HPDE6-E6E7 (cell line): ENCODE results near the gene WDR82.

ENCODE experiments used
- DNase-seq: peaks from one replicate; pipeline ENCODE4 v3.0.0; 2011; ENCODE audit warnings: missing footprints; ENCODE audit errors: extremely low spot score

Gene WDR82

DNA sequence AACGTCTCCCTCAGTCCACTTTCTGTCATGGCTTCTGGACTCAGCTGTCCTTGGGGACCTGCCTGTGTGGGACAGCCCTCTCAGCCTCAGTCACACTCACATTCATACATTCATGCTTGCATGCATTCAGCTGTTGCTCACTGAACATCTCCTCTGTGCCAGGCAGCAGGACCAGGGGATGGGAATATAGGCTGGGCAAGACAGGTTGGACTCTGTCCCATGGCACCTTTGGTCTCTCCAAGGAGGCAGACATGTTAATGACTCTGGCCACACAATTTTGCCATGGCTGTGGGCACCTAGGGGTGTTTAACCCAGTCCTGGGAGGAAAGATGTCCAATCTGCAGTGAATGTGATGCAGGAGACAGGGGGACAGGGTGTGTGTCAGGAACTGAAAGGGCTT, 29.9 kb upstream of the WDR82 start:
- DNase-seq: no peak

DNA sequence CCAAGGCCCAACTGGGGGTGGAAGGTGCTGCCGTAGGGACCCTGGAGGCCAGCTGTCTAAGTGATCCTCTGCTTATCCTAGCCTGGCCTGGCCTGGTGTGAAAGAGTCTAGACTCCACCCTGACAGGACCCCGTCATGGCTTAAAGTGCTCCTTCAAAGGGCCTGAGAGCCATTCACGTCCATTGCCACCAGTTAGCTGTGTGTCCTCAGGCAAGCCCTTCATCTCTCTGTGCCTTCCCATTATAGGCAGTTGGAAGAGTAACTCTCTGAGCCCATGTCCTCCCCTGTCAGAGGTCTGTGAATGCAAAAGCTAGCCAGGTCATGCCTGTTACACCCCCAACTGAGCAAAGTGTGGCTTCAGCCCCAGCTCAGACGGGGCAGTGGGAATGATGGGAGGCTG, 28.5 kb upstream of the WDR82 start:
- DNase-seq: no peak

DNA sequence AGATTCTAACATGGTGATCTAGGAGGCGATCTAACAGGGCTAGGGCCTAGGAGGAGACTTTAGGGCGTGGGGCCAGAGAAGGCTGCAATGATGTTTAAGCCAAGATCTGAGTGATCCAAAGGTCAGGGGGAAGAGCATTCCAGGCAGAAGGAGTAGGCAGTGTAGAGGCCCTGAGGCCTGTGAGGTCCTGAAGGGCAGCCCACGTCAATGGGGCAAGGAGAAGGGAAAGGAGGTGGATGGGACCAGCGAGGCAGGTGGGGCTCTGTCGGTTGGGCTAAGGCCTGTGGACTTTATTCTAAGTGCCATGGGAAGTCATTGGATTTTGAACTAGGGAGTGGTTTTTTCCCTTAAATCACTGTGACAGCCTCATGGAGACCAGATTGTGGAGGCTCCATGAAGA, 27.5 kb upstream of the WDR82 start:
- DNase-seq: no peak

DNA sequence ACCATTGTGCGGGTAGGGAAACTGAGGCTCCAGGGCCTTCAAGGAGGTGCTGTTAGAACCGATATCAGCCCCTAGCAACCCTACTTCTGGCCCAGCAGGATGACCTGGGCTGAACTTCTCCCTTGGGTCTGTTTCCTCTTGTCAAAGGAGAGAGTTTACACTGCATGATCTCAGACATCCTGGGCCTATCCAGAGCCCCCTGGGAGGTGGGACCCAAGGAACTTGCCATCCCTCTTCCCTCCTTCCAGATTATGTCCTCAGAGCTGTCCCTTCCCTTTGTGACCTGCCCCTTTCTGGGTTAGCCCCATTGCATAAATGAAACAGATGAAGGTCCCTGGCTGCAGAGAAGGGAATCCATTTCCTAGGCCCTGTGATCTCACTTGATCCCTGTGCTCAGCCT, 25.4 kb upstream of the WDR82 start:
- no peak for DNase-seq

DNA sequence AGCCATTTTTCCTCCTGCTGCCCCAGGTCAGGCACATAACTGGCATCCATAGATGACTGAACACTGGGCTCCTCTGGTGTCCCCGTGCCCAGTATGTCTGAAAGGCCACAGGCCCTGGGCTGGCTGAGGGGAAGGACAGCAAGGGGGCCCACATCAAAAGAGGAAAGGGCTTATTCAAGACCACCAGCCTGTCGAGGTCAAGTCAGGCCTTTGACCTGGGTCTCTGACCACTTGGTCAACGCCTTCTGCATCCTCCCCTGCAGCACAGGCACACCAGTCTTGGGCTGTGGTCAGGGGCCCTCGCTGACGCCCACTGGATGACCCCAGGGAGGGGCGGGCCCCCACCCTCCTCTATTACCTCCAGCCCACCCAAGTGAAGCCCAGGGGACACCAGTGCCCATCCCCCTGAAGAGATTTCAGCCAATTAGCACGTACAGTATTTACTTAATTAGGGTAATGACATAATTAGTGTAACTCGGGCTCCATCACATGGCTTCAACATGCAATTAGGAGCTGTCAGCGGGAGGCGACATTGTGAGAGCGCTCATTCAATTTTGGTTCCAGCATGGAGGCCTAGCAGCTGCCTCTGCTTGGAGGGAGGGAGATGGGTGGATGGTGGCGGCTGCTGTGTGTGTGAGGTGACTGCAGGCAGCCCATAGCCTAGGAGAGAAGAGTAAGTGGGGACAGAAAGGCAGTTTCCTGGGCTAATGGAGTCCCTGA, 24.1 kb upstream of the WDR82 start:
- no peak for DNase-seq

DNA sequence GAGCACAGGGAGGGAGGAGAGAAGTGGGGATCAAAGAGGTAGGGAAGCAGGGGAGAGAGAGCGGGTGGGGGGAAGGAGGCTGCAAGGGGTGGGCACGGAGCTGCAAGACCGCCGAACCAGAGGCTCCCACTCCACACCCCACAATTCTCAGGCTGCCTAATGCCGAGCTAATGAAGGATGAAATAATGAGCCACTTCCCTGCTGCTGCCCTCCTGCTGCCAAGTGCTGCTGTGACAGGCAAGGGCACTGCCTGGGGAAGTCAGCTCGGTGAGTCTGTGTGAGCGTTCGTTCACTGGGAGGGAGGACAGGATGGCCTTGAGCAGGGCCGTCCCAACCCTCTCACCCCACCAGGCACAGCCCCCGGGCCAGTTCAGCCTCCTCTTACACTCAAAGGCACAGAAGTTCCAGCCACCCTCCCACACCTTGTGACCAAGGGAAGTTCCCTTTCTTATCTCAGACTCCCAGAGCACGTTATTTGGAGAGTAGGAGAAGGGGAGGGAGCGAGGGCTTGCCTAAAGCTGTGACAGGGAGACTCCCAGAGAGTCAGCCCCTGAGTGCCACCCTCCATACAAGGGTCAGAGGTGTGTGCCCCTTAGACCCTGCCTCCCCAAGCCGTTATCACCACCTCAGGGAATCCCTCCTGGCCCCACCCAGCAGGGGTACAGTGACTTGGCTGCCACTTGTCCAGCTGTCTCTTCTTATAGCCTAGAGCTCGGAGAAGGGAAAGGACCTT, 21.6 kb upstream of the WDR82 start:
- no peak for DNase-seq

DNA sequence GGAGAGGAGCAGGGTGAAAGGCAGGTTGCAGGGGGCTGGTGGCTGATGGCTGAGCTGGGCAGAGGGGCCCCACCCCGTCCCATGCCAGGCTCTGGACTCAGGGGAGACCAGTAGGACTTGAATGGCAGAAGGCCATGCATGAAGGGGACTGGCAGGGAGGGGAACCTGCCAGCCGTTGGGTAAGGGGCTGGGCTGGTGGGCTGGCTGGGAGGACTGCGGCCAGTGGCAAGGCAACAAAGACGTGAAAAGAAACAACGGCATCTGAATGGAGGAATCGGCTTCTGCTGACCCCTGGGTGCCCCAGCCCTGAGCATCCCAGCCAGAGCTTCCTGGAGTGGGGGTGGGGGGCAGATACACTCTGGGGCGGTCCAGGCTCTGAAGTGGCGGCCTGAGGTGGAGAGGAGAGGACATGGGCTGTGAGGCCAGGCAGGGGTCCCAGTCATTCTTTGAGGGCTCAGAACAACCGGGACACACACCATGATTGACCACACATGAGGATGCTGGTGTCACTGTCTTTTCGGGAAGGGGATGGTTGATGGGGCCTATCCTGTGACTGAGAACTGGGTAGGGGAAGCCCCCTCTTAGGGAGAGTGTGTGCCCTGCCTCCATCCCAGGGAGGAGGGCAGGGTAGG, 20.9 kb upstream of the WDR82 start:
- DNase-seq: no peak

DNA sequence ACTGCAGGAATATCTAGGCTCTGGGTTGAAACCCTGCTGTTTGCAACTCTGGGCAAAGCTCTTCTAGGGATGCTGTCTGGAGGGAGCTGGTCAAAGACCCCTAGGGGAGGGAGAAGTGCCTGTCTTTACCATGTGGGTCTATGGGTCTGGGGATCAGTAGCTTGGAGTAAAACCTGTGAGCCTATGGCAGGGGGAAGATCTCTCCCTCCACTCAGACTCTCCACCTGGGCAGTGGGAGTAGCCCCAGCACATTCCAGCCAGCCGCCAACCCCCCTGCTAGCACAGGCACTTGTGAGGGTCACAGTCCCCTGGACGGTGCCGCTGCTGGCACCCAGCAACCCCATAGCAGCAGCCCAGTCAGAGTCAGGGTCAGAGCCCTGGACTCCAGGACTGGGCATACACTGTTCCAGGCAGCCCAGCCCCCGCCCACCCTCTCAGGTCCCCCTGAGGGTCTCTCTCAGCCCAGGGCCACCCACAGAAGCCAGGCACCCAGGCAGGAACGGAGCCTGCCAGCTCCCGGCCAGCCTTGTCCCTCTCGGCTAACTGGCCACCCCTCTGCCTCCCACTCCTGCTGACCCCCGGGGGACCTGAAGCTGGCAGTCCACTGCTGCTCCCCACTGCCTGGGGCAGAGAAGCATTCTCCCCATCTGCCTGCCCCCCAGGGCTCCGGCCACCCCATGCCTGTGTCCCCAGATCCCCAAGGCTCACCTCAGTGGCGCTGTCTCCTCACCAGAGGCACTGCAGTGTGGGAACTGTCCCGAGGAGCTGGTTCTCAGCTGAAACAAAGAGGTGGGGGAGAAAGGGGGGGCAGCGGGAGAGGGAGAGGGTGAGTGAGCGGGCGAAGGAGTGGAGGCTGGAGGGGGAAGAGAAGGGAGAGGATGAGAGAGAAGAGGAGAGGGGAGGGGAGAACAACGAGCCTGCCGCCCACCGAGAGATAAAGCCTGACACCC, 20.0 kb upstream of the WDR82 start:
- DNase-seq: no peak

DNA sequence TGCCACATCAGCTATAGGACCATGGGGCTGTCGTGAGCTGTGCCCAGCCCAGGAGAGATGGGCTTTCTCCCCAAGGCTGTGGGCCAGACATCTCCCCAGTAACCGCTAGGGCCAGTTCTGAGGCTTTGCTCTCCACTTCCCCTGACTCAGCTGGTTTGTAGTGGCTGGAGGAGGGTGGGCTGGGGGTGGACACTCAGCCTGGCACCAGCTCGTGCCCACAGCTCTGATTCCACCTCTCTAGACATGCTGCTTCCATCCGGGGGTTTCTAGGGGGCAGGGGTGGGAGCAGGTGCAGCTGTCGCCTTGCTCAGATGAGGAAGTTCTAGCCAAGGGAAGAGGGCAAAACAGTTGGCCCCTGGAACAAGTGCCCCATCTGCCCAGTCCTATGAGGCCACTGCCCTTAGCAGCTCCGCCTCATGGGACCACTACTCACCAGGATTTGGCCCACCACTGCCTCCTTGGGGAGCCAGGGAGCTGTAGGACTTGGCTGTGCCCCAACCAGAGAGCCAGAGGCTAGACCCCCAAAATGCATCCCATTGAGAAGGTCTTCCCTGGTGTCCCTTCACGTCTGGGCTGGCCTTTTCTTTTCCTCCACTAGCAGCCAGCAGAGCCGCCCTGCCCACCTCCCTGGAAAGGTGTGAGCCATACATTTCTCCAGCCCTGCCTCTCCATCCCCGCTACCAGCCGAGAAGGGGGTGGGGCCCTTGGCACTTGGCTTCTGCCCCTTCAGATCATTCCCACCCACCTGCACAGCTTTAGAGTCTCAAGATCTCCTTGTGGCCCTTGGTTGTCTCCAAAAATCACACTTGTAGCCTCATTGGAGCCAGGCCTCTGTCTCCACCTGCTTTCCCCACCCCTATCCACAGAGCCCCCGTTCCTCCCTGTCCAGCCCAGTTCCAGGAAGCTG, 19.0 kb upstream of the WDR82 start:
- DNase-seq: no peak

DNA sequence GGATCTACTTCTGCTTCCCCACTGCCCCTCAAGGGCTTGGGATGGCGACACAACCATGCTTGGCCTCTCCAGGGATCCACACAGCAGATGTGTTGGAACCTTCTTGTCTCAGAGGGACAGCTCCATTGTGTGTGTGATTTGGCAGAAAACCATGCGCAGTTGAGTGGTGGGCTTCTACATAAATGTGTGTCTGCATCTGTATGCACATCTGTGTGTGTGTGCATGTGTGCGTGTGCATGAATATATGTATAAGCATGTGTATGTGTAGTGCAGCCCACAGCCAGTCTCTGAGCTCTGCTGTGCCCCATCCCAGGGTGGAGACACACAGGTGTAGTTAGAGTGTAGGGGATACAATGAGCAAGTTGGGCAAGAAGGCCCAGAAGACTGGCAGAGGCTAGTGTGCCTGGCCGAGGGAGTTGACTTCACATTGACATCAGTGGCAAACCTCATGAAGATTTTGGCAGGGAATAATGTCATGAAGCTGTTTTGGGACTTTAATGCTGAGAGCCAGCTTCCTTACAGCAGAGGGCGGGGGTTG, 17.3 kb upstream of the WDR82 start:
- DNase-seq: no peak

DNA sequence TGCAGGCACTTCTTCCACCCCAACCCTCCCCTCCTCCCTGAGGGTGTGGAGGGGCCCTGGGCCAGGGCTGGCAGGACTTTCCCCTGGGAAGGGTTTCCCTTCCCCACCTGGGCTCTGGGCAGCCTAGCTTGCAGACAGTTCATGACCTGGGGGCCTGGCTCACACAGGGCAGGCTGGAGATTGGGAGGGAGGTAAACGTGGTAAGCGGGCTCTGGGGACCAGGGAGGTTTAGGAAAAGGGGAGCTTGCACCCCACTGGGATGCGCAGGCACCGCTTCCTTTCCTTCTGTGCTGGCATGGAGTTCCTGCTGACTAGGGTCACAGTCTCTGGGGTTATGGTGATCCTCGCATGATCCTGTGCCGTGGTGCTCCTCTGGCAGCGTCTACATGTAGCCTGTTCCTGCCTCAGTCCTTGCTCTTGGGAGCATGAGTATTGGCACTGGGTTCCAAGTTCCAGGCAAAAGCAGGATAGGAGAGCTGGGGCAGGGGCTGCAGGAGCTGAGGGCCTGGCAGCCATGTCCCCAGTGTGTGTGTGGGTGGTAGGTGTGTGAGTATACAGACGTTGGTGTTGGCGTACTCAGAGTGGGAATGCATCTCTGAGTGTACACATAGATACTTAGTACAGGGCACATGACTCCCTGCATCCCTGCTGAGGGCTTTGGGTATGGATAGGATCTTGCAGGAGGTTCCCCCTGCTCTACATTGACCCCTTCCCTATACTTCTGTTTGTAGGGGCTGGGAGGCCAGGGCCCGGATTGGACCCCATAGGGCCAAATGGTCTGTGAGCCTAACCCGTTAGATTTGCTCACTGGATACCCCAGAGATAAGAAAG, 16.1 kb upstream of the WDR82 start:
- DNase-seq: no peak

DNA sequence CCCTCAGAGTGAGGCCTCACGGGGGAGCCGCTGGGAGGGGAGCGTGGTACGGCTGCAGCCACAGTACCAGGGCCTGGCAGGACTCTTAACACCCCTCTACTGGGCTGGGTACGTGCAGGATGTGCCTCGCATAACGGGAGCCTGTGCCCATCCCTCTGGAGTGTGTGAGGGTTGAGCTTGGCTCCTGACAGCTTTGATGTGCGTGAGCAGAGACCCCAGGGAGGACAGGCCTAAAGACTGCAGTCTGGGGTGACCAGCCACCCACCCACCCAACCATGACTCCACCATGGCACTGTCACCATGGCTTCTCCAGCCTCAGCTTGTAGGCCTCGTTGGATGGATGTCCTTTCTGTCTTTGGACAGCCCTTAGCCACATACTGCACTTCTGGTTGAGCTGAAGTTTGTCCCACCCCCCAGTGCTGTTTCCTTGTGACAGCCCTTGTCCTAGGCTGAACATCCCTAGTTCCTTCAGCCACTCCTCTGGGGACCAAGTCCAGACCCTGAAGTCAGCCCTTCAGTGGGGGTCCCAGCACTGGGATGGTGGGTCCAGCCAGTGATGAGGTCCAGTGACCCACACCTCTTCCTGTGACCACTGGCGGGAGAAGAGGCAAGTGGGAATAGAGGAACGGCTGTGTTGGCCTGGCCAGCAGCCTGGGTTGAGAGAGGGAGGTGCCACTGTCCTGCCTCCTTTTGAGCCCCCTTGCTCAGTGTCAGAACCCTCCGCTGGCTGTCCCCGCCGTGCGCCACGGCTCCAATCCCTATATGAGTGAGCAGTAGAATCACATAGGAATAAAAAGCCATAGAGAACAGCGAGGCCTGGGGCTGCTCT, 15.3 kb upstream of the WDR82 start:
- no peak for DNase-seq

DNA sequence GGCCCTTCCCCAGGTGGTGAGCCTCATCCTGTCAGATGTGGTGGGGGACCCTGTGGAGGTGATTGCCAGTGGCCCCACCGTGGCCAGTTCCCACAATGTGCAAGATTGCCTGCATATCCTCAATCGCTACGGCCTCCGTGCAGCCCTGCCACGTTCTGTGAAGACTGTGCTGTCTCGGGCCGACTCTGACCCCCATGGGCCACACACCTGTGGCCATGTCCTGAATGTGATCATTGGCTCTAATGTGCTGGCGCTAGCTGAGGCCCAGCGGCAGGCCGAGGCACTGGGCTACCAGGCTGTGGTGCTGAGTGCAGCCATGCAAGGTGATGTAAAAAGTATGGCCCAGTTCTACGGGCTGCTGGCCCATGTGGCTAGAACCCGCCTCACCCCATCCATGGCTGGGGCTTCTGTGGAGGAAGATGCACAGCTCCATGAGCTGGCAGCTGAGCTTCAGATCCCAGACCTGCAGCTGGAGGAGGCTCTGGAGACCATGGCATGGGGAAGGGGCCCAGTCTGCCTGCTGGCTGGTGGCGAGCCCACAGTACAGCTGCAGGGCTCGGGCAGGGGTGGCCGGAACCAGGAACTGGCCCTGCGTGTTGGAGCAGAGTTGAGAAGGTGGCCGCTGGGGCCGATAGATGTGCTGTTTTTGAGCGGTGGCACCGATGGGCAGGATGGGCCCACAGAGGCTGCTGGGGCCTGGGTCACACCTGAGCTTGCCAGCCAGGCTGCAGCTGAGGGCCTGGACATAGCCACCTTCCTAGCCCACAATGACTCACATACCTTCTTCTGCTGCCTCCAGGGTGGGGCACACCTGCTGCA, 14.0 kb upstream of the WDR82 start:
- no peak for DNase-seq

DNA sequence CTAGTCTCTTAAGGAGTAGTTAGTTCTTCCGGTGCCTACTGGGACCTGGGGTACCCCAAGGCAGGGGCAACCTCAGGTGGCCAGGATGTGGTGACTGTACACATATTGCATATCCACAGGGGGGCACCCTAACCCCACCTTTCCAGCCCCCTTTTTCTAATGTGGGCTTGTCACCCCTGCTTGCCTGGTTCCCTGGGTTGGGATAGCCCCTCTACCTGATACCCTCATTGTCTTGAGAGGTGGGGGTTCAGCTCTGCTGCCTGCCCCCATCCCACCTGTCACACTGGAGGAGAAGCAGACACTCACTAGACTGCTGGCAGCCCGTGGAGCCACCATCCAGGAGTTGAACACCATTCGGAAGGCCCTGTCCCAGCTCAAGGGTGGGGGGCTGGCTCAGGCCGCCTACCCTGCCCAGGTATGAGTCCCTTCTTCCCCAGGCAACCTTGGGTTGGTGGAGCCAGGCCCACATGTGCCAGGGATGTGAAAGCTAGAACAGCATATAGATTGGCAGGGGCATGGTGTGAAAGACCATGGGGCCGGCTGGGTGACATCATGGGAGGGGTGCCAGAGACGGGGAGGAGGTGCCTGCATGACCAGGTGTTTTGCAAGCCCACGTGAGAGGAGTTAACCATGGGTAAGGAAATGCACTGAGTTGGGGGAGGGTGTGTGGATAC, 13.2 kb upstream of the WDR82 start:
- no peak for DNase-seq

DNA sequence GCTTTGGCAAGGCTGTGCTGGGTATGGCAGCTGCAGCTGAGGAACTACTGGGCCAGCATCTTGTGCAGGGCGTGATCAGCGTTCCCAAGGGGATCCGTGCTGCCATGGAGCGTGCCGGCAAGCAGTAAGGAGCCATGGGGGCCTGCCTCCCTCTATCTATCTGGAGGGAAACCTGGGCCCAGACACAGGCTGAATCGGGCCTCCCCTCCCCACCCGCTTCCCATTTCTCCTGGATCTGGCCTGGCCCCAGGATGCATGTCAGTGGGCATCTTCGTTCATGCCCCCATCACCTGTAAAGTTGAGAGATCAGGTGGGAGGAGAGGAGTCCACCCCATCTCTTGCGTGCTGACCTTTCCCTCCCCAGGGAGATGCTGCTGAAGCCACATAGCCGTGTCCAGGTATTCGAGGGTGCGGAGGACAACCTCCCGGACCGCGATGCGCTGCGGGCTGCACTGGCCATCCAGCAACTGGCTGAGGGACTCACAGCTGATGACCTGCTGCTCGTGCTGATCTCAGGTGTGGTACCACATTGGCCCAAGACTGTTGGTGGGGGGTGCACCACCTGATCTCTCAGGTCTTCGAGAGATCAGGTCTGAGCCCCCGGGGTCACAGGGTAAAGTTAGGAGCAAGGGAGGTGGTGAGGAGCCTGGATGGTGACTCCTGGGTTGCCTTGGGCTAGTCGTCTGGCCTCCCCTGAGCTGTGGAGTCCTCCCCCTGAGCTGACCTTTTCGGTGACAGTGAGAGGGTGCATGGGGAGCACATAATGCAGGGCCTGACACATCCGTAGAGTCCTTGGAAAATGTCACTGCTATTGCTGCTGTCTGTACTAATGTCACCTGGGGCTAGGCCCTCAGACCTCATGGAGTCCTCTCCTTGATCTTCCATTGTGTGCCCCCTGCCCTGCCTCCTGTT, 12.4 kb upstream of the WDR82 start:
- no peak for DNase-seq
